ENCODE measurements around the gene ITSN1. TPM values are rescaled to one million over a fixed set of nuclear protein-coding genes. Genes with fewer than 3 reads are reported as not detected.
A peak's percentile ranks its signal among the peaks of the same experiment; 100 is the strongest.

Gene ITSN1
- total and polyA plus RNA-seq, 2 of the 13 experiments (the other 11 are each of a cell fraction or from before 2014, with no cell fraction given): 26.1 to 33.8 TPM

- TF ChIP-seq SKIL (CRISPR knock-in tag; IDR thresholded peaks at IDR 0.05; ENCODE audit: borderline replicate concordance) (no peak), MXI1 (IDR thresholded peaks at IDR 0.05; ENCODE audit: borderline replicate concordance, low read depth, low read length) (peak; percentile 92; the same call in 2 of the 3 replicates), NFIB (CRISPR knock-in tag; IDR thresholded peaks at IDR 0.05; ENCODE audit: borderline replicate concordance) (no peak), ZNF792 (CRISPR knock-in tag; IDR thresholded peaks at IDR 0.05) (no peak), TCF12 (IDR thresholded peaks at IDR 0.05) (no peak), TCF12 (CRISPR knock-in tag; IDR thresholded peaks at IDR 0.05) (no peak), ZBTB8A (CRISPR knock-in tag; IDR thresholded peaks at IDR 0.05; ENCODE audit: borderline replicate concordance, low read depth) (no peak), HNRNPLL (IDR thresholded peaks at IDR 0.05; ENCODE audit: low read depth, low read length, poor library complexity, severe bottlenecking) (no peak), ZNF138 (CRISPR knock-in tag; IDR thresholded peaks at IDR 0.05; ENCODE audit: low read depth) (no peak), HDAC2 (CRISPR knock-in tag; IDR thresholded peaks at IDR 0.05) (no peak), ZNF205 (CRISPR knock-in tag; IDR thresholded peaks at IDR 0.05) (no peak), PRPF4 (IDR thresholded peaks at IDR 0.05; ENCODE audit: low read depth, low read length, poor library complexity, severe bottlenecking) (peak; percentile 80), POLR2AphosphoS5 (IDR thresholded peaks at IDR 0.05; ENCODE audit: low read depth, low read length) (no peak), HMG20B (CRISPR knock-in tag; conservative IDR thresholded peaks at IDR 0.05) (no peak), HMG20A (CRISPR knock-in tag; IDR thresholded peaks at IDR 0.05; ENCODE audit: borderline replicate concordance) (0 out of 2 replicates have a peak, but pooled peaks have one; percentile 6), ZNF768 (CRISPR knock-in tag; IDR thresholded peaks at IDR 0.05) (peak; percentile 46; the same call in 1 of the 2 replicates), ZNF550 (CRISPR knock-in tag; IDR thresholded peaks at IDR 0.05; ENCODE audit: borderline replicate concordance) (no peak), MEIS2 (CRISPR knock-in tag; IDR thresholded peaks at IDR 0.05) (no peak), RCOR2 (CRISPR knock-in tag; IDR thresholded peaks at IDR 0.05) (no peak), ZFX (CRISPR knock-in tag; IDR thresholded peaks at IDR 0.05; ENCODE audit: low read depth) (0 out of 2 replicates have a peak, but pooled peaks have one; percentile 4), ZNF225 (CRISPR knock-in tag; IDR thresholded peaks at IDR 0.05) (no peak), ZNF841 (CRISPR knock-in tag; IDR thresholded peaks at IDR 0.05; ENCODE audit: borderline replicate concordance) (no peak)
- TF ChIP-seq, protein P1, sequence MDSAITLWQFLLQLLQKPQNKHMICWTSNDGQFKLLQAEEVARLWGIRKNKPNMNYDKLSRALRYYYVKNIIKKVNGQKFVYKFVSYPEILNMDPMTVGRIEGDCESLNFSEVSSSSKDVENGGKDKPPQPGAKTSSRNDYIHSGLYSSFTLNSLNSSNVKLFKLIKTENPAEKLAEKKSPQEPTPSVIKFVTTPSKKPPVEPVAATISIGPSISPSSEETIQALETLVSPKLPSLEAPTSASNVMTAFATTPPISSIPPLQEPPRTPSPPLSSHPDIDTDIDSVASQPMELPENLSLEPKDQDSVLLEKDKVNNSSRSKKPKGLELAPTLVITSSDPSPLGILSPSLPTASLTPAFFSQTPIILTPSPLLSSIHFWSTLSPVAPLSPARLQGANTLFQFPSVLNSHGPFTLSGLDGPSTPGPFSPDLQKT (CRISPR knock-in tag; IDR thresholded peaks at IDR 0.05; ENCODE audit: borderline replicate concordance): no peak
- TF ChIP-seq, protein P2, sequence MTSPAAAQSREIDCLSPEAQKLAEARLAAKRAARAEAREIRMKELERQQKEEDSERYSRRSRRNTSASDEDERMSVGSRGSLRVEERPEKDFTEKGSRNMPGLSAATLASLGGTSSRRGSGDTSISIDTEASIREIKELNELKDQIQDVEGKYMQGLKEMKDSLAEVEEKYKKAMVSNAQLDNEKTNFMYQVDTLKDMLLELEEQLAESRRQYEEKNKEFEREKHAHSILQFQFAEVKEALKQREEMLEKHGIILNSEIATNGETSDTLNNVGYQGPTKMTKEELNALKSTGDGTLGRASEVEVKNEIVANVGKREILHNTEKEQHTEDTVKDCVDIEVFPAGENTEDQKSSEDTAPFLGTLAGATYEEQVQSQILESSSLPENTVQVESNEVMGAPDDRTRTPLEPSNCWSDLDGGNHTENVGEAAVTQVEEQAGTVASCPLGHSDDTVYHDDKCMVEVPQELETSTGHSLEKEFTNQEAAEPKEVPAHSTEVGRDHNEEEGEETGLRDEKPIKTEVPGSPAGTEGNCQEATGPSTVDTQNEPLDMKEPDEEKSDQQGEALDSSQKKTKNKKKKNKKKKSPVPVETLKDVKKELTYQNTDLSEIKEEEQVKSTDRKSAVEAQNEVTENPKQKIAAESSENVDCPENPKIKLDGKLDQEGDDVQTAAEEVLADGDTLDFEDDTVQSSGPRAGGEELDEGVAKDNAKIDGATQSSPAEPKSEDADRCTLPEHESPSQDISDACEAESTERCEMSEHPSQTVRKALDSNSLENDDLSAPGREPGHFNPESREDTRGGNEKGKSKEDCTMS (CRISPR knock-in tag; conservative IDR thresholded peaks at IDR 0.05): no peak
Measured at GRCh38 chr21:33948096-33948950, 306.0 kb downstream of the ITSN1 start (continued).
